Mucosa of rectum (tissue), 2 donors: ENCODE data around the gene ZNF439.
A peak's percentile ranks its signal among the peaks of the same experiment; 100 is the strongest.
"Not testable (repeated sequence)": the region's sequence is repeated elsewhere in the genome, so short reads cannot be mapped to it uniquely, and the experiment has no call there.

Experiments
- H3K27ac ChIP-seq, 2 donors: one replicate each; pipeline ENCODE4 v1.7.0; 2013; ENCODE audit warnings: inconsistent platforms in 2 of 2, low read depth in 2 of 2, low read length in 2 of 2
- H3K27me3 ChIP-seq, 2 donors: one replicate each; pipeline ENCODE4 v1.7.0; 2013; ENCODE audit warnings: low read length in 2 of 2; ENCODE audit not compliant: control insufficient read depth in 2 of 2, insufficient read depth in 2 of 2
- H3K36me3 ChIP-seq, 2 donors: one replicate each; pipeline ENCODE4 v1.7.0; 2013; ENCODE audit warnings: low read length in 2 of 2; ENCODE audit not compliant: control insufficient read depth in 2 of 2, insufficient read depth in 2 of 2
- H3K4me1 ChIP-seq, 2 donors: one replicate each; pipeline ENCODE4 v1.7.0; 2013; ENCODE audit warnings: low read length in 2 of 2, mild to moderate bottlenecking in 1 of 2; ENCODE audit not compliant: control insufficient read depth in 2 of 2, insufficient read depth in 2 of 2
- H3K4me3 ChIP-seq, 2 donors: one replicate each; pipeline ENCODE4 v1.7.0; 2013; ENCODE audit warnings: low read length in 2 of 2
- H3K9ac ChIP-seq, 2 donors: one replicate each; pipeline ENCODE4 v1.7.0; 2013; ENCODE audit warnings: low read length in 2 of 2, low read depth in 1 of 2, mild to moderate bottlenecking in 1 of 2
- H3K9me3 ChIP-seq, 2 donors: one replicate each; pipeline ENCODE4 v1.7.0; 2013; ENCODE audit warnings: low read length in 2 of 2; ENCODE audit not compliant: control insufficient read depth in 2 of 2
- donor health status: healthy.
- donor health status: Normal muscosa, but diverticular disease.

The ZNF439 gene

DNA sequence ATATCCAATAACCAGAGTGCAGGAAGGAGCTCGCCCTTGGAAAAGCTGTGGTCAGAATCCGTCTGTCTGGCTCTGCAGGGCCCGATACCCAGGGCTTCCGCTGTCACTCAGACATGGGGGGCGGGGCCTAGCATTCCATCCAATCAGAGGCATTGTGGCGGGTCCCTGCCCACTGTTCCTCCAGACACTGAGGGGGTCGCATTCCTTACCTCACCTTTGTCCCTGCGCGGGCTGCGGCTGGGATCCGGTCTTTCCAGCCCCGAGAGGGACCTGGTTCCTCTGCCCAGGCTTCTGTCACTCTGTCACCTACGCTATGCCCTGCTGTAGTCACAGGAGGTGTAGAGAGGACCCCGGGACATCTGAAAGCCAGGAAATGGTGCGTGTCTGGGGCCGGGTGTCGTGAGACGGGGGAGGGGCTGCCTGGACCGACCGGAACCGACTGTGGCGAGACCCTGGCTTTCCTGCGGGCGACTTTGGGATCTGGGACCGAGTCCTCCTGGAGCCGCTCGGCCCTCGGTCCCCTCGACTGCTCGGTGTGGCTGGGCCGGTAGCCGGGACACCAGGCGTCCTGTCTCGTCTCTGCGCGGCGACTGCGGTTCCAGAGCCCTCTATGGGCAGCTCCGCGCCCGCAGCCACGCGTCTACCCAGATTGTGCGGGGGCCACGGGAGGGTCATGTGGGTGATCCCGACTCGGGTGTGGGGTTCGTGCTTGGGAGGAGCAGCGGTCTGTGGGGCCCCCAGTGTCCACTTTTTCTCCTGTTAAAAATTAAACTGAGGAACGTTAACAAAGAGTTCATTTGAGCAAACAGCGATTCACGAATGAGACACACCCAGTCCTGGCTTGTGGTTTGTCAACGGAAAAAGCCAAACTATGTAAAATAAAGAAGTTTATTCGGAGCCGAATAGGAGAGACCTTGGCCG lies 39.3 kb downstream of the ZNF439 start, which contains the start of gene ZNF69:
Gene ZNF69, plus strand, starts transcription at position 172 of the 921 bp plus-strand sequence. Its CDS starts 142 bp downstream, at position 314.
- Histone ChIP-seq H3K9ac (peak within 1 kb of the TSS; percentile 85 to 92), H3K27ac (peak within 1 kb of the TSS; percentile 93 to 97), H3K27me3 (no peaks in the 10 kb centered on the region), H3K4me1 (peaks cover 4 to 9% of the 10 kb centered on the region in 2 donors), H3K36me3 (peaks cover 0 to 3% of the 10 kb centered on the region in 2 donors), H3K9me3 (peaks cover 0 to 3% of the 10 kb centered on the region in 2 donors), H3K4me3 (peak within 1 kb of the TSS; percentile 78 to 89)

DNA sequence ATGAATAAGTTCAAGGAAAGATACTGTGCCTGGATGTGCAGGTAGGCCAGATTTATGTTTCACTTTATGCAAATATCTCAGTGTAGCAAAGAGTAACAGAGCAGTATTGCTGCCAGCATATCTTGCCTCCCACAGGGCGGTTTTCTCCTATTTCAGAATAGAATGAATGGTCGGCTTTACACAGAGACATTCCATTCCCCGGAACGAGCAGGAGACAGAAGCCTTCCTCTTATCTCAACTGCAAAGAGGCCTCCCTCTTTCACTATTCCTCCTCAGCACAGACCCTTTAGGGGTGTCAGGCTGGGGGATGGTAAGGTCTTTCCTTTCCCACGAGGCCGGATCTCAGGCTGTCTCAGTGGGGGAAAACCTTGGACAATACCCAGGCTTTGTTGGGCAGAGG lies 41.4 kb downstream of the ZNF439 start:
- not testable (repeated sequence) for H3K27ac ChIP-seq, H3K9ac ChIP-seq, H3K27me3 ChIP-seq, H3K4me3 ChIP-seq, H3K4me1 ChIP-seq
- Histone ChIP-seq H3K9me3 (peaks cover 2 to 10% of the 10 kb centered on the region in 2 donors), H3K36me3 (peaks cover 7 to 17% of the 10 kb centered on the region in 2 donors)

DNA sequence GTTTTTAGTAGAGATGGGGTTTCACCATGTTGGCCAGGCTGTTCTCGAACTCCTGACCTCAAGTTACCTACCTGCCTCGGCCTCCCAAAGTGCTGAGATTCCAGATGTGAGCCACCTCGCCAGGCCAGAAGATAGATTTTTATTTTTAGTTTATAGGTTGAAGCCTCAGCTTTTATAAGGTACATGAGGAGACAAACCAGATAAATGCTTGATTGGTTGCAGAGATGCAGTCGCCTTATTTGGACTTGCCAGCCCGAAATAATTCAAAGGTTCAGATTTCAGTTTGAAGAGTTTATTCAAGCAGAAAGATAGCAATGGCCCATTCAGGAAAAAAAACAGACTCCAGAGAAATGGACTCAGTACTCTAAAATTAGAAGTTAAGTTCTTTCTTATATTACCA lies 42.1 kb downstream of the ZNF439 start:
- Histone ChIP-seq H3K27ac (no peak overlapping the region), H3K9ac (no peak overlapping the region), H3K4me1 (peaks cover 4 to 9% of the 10 kb centered on the region in 2 donors), H3K36me3 (peaks cover 14 to 24% of the 10 kb centered on the region in 2 donors), H3K4me3 (no peak overlapping the region), H3K27me3 (no peaks in the 10 kb centered on the region), H3K9me3 (peaks cover 2 to 10% of the 10 kb centered on the region in 2 donors)

DNA sequence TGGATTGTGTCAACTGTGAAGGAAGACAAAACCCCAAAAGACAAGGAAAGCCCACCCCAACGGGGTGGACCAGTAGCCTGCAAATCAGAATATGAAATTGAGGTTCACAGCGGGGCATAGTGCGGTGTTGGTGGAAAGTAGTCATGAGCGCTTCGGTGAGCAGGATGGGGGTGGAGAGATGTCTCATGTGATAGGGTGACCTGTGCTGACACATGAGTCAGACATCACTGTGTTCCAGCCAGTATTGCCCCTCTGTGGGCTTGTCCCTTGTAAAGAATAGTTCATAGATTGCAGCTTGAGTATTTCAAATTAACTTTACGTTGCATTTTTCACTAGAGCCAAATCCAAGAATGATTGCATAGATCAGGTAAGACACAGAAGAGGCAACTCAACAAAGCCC lies 46.3 kb downstream of the ZNF439 start:
- Histone ChIP-seq H3K36me3 (peaks cover 15 to 24% of the 10 kb centered on the region in 2 donors), H3K4me1 (no peaks in the 10 kb centered on the region), H3K27ac (no peak overlapping the region), H3K9ac (no peak overlapping the region), H3K4me3 (no peak overlapping the region), H3K9me3 (peaks cover 8 to 13% of the 10 kb centered on the region in 2 donors), H3K27me3 (no peaks in the 10 kb centered on the region)

DNA sequence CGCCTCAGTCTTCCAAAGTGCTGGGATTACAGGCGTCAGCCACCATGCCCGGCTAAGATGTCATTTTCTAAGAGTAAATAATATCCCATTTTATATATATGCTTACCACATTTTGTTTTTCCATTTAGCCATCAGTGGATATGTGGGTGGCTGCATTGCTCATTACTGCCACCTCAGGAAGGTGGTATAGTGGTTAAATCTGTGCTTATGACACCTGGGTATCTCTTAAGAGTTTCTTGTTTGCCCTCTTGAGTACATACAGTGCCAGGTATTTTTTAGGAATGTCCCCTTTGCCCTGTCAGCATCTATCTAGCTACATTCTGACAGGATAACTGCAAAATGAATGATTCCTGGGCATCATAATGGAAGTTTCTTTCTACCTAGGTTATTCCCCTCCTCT lies 53.7 kb downstream of the ZNF439 start:
- Histone ChIP-seq H3K9me3 (peaks cover 44 to 50% of the 10 kb centered on the region in 2 donors), H3K4me3 (peak overlapping the region in 1 of 2 donors; percentile 28), H3K36me3 (peaks cover 28 to 41% of the 10 kb centered on the region in 2 donors)

DNA sequence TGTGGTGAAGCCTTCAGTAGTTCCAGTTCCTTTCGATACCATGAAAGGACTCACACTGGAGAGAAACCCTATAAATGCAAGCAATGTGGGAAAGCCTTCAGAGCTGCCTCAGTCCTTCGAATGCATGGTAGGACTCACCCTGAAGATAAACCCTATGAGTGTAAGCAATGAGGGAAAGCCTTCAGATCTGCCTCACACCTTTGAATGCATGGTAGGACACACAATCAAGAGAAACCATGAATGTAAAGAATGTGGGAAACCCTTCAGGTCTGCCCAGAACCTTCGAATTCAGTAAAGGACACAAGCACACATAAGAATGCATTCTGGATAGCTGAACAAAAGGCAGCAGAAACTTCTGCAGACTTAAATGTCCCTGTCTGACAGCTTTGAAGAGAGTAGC lies 57.4 kb downstream of the ZNF439 start:
- H3K4me1 ChIP-seq = no peaks in the 10 kb centered on the region
- peaks cover 28 to 41% of the 10 kb centered on the region in 2 donors for H3K36me3 ChIP-seq
- H3K4me3 ChIP-seq = peak overlapping the region; percentile 46 to 51
- peaks cover 38 to 46% of the 10 kb centered on the region in 2 donors for H3K9me3 ChIP-seq
- H3K9ac ChIP-seq = no peak overlapping the region
- H3K27ac ChIP-seq = no peak overlapping the region
- H3K27me3 ChIP-seq = no peaks in the 10 kb centered on the region

More for the DNA sequence above, 53.7 kb downstream of the ZNF439 start:
- no peaks in the 10 kb centered on the region for H3K27me3 ChIP-seq
- no peak overlapping the region for H3K27ac ChIP-seq
- H3K4me1 ChIP-seq = no peaks in the 10 kb centered on the region
- H3K9ac ChIP-seq = no peak overlapping the region

DNA sequence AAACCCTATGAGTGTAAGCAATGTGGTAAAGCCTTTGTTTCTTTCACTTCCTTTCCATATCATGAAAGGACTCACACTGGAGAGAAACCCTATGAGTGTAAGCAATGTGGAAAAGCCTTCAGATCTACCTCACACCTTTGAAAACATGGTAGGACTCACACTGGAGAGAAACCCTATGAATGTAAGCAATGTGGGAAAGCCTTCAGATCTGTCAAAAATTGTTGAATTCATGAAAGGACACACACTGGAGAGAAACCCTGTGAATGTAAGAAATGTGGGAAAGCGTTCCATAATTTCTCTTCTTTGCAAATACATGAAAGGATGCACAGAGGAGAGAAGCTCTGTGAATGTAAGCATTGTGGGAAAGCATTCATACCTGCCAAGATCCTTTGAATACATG lies 63.4 kb downstream of the ZNF439 start:
- not testable (repeated sequence) for H3K27ac ChIP-seq, H3K36me3 ChIP-seq, H3K9ac ChIP-seq, H3K4me1 ChIP-seq, H3K27me3 ChIP-seq
- H3K9me3 ChIP-seq = peaks cover 8 to 17% of the 10 kb centered on the region in 2 donors
- peak overlapping the region in 1 of 2 donors; percentile 2 for H3K4me3 ChIP-seq

DNA sequence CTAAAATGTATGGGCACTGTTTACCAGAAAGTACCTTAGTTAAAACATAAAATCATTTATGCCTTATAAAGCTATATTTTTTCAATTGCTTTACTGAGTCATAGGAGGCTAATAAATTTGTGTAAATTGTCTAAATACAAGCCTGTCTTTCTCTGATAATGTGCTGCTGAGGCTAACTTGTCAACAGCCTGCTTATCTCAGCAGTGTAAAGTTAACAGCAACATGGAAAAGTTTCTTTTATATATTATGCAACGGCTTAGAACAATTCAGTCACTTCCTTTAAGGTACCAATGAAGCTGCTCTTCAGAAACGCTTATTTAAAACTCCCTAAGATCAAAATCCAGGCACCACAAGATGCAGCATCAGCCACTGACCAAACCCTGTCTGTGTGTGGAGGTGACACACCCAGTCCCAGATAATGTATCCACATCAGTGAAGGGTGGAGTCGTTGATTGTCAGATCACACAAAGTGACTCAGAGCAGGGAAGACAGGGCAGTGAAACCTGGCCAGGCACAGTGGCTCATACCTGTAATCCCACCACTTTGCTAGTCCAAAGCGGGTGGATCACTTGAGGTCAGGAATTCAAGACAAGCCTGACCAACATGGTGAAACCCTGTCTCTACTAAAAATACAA lies 66.0 kb downstream of the ZNF439 start:
- not testable (repeated sequence) for H3K4me1 ChIP-seq, H3K9ac ChIP-seq, H3K27me3 ChIP-seq, H3K4me3 ChIP-seq, H3K36me3 ChIP-seq, H3K27ac ChIP-seq
- H3K9me3 ChIP-seq = peaks cover 8 to 14% of the 10 kb centered on the region in 2 donors
